ENCODE results near the gene OR2T29.
A peak's percentile ranks its signal among the peaks of the same experiment; 100 is the strongest.
"Not testable (repeated sequence)": the region's sequence is repeated elsewhere in the genome, so short reads cannot be mapped to it uniquely, and the experiment has no call there.

OR2T29 gene, protein sequence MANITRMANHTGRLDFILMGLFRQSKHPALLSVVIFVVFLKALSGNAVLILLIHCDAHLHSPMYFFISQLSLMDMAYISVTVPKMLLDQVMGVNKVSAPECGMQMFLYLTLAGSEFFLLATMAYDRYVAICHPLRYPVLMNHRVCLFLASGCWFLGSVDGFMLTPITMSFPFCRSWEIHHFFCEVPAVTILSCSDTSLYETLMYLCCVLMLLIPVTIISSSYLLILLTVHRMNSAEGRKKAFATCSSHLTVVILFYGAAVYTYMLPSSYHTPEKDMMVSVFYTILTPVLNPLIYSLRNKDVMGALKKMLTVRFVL

DNA sequence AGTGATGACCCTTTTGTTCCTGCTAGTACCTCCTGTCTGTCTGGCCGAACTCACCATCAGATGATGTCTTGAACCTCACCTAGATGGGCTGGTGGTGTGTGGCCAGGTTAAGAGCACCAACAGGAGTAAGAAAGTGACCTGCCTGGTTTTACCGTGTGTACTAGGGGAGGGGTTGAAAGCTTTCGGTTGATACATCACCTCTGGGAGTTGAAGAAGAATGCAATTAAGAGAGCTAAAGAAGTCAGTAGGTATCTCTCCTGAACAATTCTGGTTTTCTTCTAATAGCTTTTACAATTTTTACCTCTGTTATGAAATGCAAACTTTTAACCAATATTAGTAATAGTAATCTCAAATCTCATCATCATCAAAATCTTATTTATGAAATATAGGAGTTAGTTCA lies at the start of gene OR2T29:
TSS of gene OR2T29 (minus strand) at position 101 of the 400 bp plus-strand sequence. CDS start 3,281 bp downstream, outside the sequence.
- not testable (repeated sequence) for DNase-seq

DNA sequence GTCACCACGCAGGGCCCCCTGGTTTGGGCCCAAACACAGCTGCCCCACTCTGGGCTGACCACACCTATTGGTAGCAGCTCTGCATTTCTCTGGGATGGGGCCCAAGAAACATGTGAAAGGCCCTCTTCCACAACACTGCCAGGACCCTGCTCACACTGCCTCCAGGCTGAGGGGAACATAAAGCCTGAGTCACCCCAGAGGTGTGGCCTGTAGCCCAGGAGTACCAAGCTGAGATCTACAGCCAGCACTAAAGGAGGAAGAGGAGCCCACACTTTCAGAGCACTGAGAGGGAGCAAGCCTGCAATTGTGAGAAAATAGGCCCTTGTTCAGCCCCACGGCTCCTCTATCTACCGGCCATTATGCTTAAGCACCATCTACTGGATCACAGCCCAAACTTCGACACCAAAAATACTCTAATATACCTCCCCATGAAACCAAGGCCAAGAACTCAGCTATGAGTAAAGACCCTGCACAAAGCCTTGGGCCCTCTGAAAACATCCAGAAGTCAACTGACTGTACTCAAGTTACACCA lies 49.4 kb upstream of the OR2T29 start:
- no peak for DNase-seq

DNA sequence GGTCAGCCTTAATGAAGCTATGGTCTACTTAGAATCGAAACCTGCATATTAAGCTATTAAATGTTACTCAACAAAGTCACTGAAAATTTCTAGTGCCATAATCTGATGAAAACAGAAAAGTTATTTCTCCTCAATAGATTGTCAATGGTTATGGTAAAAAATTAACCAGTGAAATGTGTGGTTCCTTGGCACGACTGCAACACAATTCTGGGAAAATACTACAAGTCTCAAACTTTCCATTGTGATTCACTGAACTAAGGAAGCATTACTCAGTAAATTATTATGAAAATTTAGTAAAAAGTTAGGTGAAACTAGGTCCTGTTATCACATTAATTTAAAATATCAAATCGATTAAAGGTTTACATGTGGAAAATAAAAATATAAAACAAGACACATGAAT lies 47.7 kb upstream of the OR2T29 start:
- no peak for DNase-seq

DNA sequence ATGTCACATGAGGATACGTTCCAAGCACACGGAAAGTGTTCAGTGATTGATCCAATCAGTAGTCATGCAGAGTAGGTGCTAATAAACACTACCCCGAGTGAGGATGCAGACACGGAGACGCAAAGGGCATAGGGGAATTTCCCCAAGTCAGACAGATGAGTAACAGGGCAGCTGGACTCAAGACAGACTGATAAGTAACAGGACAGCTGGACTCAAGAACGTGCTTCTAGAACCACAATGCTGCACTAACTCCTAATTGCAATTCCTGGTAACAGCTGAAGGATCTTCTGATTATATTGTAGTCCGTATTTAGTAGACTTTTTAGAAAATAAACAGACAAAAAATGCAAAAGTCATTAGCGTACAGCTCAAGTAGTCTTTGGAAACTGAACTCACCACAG lies 36.8 kb upstream of the OR2T29 start:
- no peak for DNase-seq

DNA sequence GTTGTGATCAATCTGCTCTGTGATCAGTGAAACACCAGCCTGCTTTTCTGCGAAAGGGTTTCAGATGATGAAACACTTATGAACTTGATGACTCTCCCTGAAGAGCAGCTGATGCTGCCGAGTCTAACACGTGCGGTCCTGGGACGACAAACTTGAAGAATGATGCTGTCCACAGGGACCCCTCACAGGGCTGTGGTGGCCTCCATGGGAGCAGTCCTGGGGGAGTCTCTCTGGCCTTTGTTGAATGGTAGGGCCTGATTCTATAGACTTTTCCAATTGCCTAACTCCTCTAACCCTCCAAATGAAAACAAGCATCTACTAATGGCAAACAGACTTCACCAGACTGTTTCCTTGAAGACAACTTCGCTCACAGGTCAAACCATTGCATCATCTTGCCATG lies 35.0 kb upstream of the OR2T29 start, which contains the start of gene OR2T10:
TSS of gene OR2T10 (minus strand) at position 112 of the 400 bp plus-strand sequence. CDS start 3,932 bp downstream, outside the sequence.
- DNase-seq: no peak

DNA sequence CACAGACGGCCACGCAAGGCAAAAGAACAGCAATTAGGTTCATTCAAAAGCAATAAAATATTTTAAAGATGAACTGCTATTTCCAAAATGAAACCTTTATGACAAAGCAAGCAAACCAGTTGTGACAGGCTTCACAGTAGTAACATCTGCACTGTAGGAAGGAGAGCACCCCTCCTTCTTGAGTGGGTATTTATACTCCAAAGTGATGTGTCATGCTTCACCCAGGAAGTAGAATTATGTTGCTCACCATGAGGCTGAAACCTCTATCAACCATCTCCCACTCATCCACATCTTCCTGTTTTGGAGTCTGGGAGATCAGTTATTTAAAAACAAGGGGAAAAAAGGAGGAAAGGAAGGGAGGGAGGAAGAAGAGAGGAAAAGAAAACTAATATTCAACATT lies 34.0 kb upstream of the OR2T29 start:
- peak; percentile 54 for DNase-seq

DNA sequence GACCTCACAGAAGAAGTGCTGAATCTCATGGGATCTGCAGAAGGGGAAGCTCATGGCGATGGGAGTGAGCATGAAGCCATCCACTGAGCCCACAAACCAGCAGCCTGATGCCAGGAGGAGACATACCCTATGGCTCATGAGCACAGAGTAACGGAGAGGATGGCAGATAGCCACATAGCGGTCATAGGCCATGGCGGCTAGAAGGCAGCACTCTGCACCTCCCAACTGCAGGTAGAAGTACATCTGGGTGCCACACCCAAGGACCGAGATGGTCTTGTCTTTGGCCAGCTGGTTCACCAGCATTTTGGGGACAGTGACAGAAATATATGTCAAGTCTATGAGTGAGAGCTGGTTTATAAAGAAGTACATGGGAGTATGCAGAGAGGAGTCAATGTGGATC lies 30.7 kb upstream of the OR2T29 start:
- no peak for DNase-seq

DNA sequence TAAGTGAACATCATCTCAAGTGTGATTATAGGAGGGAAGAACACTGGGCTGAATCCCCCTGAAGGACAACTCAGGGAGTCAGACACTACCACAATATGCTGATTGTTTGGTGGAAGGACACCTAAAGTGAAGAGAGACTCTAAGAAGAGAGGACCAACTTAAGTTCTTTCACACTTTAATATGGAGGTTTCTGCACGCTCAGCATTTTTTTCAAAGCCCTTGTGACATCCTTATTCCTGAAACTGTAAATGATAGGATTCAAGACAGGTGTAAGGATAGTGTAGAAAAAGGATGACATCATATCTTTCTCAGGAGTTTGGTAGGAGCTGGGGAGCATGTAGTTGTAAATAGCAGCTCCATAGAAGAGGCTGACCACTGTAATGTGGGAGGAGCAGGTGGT lies 30.1 kb upstream of the OR2T29 start:
- DNase-seq: no peak

DNA sequence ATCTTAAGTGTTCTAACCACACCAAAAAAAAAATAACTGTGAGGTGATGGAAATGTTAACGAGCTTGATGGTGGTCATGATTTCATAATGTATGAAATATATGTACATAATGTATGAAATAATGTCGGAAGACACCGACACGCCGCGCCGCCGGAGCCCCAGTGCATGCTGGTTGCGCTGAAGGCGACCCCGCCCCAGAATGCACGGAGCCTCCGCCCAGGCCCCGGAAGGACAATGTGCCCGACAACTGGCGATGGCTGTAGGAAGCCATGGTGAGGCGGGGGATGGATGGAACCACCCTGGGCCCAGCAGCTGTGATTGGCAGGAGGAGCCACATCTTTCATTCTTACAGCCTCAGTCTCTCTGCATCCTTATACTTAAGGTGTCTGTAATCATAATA lies 27.5 kb upstream of the OR2T29 start:
- no peak for DNase-seq

DNA sequence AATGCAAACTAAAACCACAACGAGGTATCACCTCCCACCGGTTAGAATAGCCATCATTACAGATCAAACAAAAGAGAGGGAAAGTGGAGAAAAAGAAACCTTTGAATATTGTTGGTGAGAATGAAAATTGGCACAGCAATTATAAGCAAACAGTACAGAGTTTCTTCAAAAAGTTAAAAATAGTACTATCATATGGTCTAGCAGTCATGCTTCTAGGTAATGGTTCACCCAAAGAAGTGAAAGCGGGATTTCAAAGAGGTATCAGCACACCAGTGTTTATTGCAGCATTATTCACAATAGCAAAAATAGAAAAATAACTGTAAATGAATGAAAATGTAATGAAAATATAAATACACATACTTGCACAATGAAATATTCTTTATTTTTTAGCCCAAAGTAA lies 26.8 kb upstream of the OR2T29 start:
- DNase-seq: no peak

DNA sequence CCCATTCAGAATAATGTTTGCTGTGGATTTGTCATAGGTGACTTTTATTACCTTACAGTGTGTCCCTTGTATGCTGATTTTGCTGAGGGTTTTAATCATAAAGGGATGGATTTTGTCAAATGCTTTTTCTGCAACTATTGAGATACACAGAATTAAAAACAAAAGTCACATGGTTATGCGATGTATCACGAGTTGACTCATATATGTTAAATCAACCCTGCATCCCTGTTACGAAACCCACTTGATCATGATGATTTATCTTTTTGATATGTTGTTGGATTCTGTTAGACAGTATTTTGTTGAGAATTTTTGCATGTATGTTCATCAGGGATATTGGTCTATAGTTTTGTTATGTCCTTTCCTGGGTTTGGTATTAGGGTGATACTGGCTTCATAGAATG lies 22.7 kb upstream of the OR2T29 start:
- DNase-seq: no peak

DNA sequence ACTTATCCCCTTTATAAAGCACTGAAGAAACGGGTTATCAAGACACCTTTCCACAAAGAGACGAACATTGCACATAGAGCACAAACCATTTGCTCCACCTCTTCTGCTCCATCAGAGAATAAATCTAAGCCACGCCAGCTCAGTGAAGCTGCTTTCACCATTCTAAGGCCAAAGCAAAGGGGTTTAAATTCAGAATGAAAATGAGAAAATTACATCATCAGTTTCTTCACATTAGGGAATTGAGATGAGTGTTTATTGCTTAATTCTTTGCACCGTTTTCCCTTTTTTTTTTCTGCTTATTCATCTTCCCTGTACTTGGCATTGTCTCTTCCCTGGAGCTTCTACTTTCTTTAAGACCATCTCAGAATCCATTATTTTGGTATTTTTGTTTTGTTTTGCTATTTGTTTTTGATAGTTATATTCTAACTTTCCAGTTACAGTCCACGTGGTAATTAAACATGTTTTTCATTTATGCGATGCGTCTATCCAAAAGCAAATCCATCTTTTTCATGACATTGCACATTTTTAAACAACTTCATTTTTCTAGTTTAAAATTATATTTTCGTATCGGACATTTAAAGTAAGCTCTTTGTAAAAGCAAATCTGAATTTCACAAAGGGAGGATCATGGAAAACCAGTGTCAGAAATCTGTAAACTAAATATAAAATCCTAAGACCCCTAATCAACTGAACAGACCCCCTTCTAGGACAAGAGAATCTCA lies 13.8 kb upstream of the OR2T29 start:
- DNase-seq: no peak

DNA sequence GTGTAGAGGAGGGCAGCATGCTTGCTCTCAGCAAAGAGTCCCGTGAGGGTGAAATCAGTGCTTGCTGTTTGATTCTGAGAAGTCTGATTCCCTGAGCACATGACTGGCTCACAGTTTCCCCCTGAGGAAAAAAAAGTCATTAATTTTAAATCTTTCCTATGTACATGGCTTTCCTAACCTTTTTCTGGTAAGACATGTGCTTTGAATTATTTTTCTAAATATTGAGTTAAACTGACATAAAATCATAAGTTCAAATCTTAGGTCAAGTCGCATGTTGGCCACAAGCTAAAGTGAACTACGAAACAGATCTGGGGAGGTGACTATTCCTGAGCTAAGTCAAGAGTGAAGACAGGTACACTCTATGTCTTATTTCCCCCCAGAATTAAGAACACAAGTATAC lies 12.1 kb upstream of the OR2T29 start, which contains the start of gene OR2T34:
TSS of gene OR2T34 (minus strand) at position 101 of the 400 bp plus-strand sequence. CDS start at position 101, 0 bp downstream.
- not testable (repeated sequence) for DNase-seq

DNA sequence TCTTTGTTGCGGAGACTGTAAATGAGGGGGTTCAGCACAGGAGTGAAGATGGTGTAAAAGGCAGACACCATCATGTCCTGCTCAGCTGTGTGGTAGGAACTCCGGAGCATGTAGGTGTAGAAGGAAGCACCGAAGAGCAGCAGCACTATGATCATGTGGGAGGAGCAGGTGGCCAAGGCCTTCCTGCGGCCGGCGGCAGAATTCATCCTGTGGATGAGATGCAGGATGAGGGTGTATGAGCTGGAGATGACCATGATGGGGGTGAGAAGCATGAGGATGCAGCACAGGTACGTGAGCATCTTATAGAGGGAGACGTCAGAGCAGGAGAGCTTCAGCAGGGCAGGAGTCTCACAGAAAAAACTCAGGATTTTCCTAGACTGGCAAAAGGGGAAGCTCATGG lies 11.3 kb upstream of the OR2T29 start:
- not testable (repeated sequence) for DNase-seq

DNA sequence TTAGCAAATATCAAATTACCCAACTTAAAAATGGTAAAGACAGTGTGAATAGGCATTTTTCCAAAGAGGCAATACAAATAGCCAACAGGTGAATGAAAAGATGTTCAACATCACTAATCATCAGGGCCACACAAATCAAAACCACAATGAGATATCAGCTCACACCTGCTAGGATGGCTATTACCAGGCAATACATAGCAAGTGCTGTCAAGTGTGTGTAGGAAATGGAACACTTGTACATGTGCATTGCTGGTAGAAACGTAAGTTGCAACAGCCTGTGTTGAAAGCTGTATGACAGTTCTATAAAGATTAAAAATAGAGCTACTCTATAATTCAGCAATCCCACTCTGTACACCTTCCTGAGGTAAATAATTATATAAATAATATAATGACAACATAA lies 9.5 kb upstream of the OR2T29 start:
- DNase-seq: not testable (repeated sequence)

DNA sequence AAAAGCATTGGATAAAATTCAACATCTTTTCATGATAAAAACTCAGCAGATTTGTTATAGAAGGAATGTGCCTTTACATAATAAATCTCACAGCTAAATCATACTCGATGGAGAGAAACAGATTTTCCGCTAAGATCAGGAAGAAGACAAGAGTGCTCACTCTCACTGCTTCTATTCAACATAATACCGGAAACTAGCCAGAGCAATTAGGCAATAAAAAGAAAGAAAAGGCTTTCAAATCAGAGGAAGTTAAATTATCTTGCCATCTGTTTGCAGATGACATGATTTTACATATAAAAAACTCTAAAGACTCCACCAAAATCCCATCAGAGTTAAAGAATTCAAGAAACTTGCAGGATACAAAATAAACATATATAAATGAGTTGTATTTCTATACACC lies 8.2 kb upstream of the OR2T29 start:
- DNase-seq: not testable (repeated sequence)

DNA sequence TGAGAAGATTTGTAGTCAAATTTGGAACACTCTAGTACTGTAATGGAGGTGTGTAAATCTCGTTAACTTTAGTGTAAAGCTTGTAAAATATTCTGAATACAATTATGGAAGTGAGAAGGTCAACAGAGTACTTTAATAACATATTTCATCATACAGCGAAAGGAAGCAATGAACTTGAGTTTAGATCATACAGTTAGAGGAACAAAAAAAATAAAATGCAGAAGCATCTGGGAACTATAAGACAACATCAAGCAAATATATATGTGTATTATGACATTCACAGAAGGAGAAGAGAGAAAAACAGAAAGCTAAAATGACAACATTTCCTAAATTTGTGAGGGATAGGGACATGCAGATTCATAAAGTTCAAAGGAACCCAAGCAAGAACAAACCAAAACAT lies 6.5 kb upstream of the OR2T29 start:
- not testable (repeated sequence) for DNase-seq

DNA sequence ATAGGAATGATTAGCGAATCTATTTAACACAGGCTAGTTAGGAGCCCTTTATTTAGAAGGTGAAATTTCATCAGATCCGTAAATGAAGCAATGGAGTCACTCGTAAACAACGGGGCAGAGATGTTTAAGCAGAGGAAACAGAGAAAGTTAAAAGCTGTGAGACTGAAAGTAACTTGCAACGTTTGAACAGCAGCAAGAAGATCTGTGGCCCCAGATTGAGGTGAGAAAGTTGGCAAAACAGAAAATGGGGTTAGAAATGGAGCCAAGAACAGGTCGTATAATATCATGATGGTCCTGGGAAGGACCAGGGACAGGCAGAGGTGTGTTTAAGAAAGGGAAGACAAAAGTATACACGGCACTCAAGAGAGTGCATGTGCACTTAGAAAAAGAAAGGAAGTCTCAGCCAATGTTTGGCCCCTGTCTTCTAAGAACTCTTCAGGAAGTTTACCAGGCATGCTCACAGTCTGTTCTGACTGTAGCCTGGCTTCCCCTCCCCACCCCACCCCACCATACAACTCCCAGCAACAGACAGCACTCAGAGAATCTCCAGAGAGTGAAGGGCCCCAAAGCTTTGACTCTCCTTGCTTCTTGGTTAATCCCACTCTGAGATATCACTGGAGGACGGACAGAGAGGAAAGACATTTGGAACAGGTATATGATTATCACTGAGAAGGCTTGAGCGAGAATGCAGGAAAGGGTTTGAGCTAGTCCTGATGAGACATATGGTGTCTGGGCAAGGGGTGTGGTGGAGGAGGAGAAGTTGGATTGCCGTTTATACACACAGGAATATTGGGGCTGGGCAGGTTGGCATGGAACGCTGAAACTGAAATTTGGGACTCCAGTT lies 3.2 kb upstream of the OR2T29 start:
- DNase-seq: not testable (repeated sequence)

DNA sequence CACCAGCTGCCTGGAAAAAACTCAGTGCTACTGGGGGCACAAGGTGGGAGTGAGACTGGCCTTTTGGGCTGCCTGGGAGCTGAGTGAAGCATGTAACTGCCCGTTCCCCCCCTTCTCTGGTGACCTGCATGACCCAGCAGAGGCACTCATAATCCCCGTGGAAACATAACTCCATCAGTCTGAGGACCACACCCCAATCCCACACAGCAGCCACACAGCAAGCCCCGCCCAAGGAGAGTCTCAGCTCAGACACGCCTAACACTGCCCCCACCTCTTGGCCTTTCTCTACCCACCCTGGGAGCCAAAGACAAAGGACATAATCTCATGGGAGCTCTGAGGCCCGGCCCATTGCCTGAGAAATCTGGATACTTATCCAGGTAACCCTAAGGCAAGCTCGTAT lies 11.5 kb downstream of the OR2T29 start:
- not testable (repeated sequence) for DNase-seq

DNA sequence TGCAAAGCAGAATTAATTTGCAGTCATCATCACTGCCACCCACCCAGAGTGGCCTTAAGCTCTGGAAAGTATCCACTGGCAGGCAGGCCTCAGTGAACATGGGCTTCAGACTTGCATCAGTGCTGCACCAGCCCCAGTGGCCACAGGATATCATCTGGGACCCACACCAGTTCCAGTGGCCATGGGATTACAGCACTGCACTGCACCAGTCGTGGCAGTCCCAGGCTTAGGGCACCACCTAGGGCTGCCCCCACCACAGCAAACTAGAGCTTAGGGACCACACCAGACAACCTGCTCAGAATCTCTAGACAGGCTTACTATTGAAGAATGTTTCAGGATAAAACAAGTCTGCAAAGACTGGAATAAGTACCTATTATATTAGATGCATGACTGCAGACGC lies 15.2 kb downstream of the OR2T29 start:
- DNase-seq: not testable (repeated sequence)

DNA sequence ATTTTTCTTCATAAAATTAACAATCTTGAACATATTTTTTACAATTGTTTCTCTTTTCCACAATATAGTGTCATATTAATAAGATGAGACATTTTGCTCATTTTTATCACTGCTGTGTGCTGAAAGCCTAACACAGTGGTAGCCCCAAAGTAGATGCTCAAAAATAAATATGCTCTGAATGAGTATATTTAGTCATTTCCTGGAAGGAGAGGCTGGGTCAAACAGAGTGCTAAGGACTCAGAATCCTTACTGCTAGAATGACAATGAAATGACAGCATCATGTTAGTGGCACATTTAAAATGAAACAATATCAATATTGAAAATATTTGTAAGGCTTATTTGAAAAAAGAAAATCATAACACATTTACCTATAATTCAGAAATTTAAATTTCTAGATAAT lies 25.1 kb downstream of the OR2T29 start:
- not testable (repeated sequence) for DNase-seq

DNA sequence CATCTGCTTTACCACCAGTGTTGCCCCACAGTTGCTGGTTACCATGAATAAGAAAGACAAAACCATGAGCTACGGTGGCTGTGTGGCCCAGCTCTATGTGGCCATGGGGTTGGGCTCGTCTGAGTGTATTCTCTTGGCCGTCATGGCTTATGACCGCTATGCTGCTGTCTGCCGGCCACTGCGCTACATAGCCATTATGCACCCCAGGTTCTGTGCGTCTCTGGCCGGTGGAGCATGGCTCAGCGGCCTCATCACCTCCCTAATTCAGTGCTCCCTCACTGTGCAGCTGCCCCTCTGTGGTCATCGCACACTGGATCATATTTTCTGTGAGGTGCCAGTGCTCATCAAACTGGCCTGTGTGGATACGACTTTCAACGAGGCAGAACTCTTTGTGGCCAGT lies 40.7 kb downstream of the OR2T29 start:
- no peak for DNase-seq

DNA sequence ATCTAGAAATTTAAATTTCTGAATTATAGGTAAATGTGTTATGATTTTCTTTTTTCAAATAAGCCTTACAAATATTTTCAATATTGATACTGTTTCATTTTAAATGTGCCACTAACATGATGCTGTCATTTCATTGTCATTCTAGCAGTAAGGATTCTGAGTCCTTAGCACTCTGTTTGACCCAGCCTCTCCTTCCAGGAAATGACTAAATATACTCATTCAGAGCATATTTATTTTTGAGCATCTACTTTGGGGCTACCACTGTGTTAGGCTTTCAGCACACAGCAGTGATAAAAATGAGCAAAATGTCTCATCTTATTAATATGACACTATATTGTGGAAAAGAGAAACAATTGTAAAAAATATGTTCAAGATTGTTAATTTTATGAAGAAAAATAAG lies 52.4 kb downstream of the OR2T29 start:
- not testable (repeated sequence) for DNase-seq
